ENCODE results near the gene COQ5. TPM values are rescaled to one million over a fixed set of nuclear protein-coding genes. Genes with fewer than 3 reads are reported as not detected.

Gene COQ5
- total RNA-seq, 3 donors from 2014 or later, result 22.8 to 30.0 (median 29.5) TPM

DNA sequence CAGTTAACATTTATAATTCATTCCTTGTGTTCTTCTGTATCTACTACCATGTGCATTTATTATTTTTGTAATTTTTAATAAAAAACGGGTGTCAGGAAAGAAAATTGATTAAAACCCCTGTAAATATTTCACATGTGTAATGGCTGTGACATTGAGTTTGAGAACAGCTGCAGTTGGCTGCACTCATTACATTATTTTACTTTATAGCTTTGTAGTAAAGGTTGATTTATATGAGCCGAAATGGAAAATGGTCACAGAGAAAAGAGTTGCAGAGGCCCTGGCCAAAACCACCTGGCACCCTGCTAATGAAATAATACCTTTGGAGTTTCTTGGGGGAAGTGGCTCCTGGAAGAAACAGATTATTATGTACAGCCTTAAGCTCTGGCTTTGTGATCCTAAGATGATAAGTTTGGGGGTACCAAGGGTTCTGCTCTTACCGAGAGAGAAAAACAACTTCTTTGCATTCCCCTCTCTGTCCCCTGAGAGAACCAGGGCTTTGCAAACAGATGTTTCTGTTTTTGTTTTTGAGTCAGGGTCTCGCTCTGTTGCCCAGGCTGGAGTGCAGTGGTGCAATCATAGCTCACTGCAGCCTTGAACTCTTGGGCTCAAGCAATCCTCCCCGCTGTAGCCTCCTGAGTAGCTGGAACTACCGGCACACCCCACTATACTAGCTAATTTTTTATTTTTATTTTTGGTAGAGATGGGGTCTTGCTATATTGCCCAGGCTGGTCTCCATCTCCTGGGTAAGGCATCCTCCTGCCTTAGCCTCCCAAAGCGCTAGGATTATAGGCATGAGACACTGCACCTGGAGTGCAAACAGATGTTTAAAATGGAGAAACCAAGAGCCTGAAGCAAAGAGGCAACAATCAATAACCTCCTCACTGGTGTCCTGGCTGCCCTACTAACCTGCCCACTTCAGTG lies 42.7 kb downstream of the COQ5 start:
- H3K4me3 ChIP-seq, result no peak overlapping the region
- no peaks in the 10 kb centered on the region for H3K9me3 ChIP-seq
- no peak for DNase-seq
- ATAC-seq, result no peak
- no peaks in the 10 kb centered on the region for H3K36me3 ChIP-seq (ENCODE audit: low read depth)
- no peaks in the 10 kb centered on the region for H3K4me1 ChIP-seq (ENCODE audit: low read depth)
- intact Hi-C loops (cut with DNase I, micrococcal nuclease), result no loop called here
- TF ChIP-seq, protein P1, sequence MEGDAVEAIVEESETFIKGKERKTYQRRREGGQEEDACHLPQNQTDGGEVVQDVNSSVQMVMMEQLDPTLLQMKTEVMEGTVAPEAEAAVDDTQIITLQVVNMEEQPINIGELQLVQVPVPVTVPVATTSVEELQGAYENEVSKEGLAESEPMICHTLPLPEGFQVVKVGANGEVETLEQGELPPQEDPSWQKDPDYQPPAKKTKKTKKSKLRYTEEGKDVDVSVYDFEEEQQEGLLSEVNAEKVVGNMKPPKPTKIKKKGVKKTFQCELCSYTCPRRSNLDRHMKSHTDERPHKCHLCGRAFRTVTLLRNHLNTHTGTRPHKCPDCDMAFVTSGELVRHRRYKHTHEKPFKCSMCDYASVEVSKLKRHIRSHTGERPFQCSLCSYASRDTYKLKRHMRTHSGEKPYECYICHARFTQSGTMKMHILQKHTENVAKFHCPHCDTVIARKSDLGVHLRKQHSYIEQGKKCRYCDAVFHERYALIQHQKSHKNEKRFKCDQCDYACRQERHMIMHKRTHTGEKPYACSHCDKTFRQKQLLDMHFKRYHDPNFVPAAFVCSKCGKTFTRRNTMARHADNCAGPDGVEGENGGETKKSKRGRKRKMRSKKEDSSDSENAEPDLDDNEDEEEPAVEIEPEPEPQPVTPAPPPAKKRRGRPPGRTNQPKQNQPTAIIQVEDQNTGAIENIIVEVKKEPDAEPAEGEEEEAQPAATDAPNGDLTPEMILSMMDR (IDR thresholded peaks at IDR 0.05), result no peak

DNA sequence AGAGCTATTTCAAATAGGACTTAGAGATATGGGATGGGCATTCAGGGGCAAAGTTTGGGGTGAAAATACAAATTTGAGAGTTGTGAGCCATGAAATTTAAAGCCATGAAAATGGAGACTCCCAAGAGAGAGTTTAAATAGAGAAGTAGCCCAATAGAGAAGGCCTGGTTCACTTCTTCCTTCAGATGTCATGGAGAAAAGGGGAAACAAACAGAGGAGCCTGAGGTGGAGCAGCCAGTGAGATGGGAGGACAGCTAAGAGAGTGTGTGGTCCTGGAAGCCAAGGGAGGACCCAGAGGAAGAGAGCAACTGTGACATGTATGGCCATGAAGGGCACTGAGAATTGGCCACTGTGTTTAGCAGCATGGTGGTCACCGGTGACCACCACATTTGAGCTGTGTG lies 45.3 kb downstream of the COQ5 start:
- DNase-seq (no peak), ATAC-seq (no peak)
- intact Hi-C loops (cut with DNase I, micrococcal nuclease), result no loop called here
- Histone ChIP-seq H3K4me1 (ENCODE audit: low read depth) (no peaks in the 10 kb centered on the region), H3K4me3 (no peak overlapping the region), H3K36me3 (ENCODE audit: low read depth) (no peaks in the 10 kb centered on the region), H3K9me3 (no peaks in the 10 kb centered on the region)
- TF ChIP-seq, protein P1 (IDR thresholded peaks at IDR 0.05), result no peak

DNA sequence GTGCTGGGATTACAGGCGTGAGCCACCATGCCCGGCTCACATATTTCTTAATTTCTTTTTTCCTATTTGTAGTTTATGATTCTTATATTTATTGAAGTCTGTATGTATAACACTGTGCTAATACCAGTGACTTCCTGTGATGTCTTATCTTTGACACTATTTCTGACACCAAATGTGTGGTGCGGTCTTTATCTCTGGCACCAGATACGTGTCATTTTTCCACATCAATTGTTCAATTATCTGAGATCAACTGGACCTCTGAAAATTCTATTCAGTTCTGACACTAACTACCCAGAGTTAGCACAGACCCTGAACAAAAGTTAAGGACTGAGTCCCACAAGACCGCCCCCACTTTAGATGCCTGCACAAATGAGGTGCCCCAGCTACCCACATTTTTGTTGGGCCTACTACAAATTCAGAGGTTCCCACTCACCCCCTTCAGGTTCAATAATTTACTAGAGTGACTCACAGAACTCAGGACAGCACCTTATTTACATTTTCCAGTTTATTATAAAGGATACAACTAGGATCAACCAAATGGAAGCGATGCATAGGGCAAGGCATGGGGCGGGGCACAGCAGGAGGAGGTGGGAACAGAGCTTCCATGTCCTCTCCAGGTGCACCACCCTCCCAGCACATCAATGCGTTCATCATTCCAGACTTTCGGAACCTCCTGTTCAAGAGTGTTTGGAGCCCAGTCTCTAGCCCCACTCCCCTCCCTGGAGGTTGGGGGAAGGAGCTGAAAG lies 47.8 kb downstream of the COQ5 start:
- no peaks in the 10 kb centered on the region for H3K9me3 ChIP-seq
- intact Hi-C loops (cut with DNase I, micrococcal nuclease), result no loop called here
- peak; percentile 30 for ATAC-seq

DNA sequence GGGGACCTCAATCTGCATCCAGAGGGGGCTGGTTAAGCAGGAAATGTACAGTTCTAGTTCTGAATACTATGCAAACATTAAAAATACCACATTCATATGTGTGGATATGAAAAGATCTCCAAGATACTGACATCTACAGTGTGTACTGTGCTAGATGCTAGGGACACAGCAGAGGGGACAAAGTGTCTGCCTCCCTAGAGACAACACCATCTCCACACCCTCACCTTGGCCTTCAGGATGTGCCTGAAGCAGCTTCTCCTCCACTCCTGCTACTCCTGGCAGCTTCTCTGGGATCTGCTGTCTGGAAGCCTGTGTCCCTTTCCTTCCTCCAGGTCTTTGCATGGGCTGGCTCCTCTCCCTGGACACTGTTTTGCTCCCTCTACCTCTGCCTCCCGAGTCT lies 48.7 kb downstream of the COQ5 start:
- Histone ChIP-seq H3K4me1 (ENCODE audit: low read depth) (no peaks in the 10 kb centered on the region), H3K36me3 (ENCODE audit: low read depth) (no peaks in the 10 kb centered on the region), H3K4me3 (no peak overlapping the region), H3K9me3 (no peaks in the 10 kb centered on the region)
- intact Hi-C loops (cut with DNase I, micrococcal nuclease), result no loop called here
- TF ChIP-seq, protein P1 (IDR thresholded peaks at IDR 0.05), result no peak
- ATAC-seq (peak; percentile 25), DNase-seq (no peak)

More for the DNA sequence above, 47.8 kb downstream of the COQ5 start:
- H3K4me3 ChIP-seq, result no peak overlapping the region
- no peaks in the 10 kb centered on the region for H3K4me1 ChIP-seq (ENCODE audit: low read depth)
- TF ChIP-seq, protein P1 (IDR thresholded peaks at IDR 0.05), result no peak
- no peak for DNase-seq
- H3K36me3 ChIP-seq (ENCODE audit: low read depth), result no peaks in the 10 kb centered on the region

DNA sequence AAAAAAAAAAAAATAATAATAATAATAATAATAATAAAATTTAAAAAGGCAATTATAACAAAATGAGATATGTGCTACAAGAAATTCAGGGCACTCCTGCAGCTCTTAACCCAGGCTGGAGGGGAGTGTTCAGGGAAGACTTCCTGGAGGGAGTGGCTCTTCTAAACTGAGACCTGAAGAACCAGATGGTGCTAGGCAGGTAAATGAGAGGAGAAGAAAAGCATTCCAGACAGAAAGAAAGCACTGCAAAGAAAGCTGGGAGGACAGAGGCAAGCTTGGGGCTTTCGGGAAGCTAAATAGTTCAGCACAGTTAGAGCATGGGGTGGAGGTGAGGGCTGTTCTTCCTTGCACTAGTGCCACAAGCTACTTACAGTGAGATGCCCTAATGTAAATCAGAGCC lies 49.5 kb downstream of the COQ5 start:
- TF ChIP-seq, protein P1 (IDR thresholded peaks at IDR 0.05), result no peak
- DNase-seq (no peak), ATAC-seq (peak; percentile 79)
- no peak overlapping the region for H3K4me3 ChIP-seq
- intact Hi-C loops (cut with DNase I, micrococcal nuclease), result no loop called here
- H3K9me3 ChIP-seq, result no peaks in the 10 kb centered on the region
- H3K4me1 ChIP-seq (ENCODE audit: low read depth), result no peaks in the 10 kb centered on the region
- H3K36me3 ChIP-seq (ENCODE audit: low read depth), result no peaks in the 10 kb centered on the region

Measured in mucosa of descending colon (tissue), 3 donors.